22Rv1 (cell line): ENCODE results near the gene MCM3AP.

Experiments used
- ZFX ChIP-seq: fragments of 450-650 bp; IDR thresholded peaks from 2 replicates; pipeline ENCODE4 v1.6.1; 2017; ENCODE audit warnings: antibody characterized with exemption, borderline replicate concordance
- TF ChIP-seq, protein P1 (sequence below): fragments of 450-650 bp; IDR thresholded peaks from 2 replicates; pipeline ENCODE4 v1.5.1; 2017; ENCODE audit warnings: mild to moderate bottlenecking

DNA sequence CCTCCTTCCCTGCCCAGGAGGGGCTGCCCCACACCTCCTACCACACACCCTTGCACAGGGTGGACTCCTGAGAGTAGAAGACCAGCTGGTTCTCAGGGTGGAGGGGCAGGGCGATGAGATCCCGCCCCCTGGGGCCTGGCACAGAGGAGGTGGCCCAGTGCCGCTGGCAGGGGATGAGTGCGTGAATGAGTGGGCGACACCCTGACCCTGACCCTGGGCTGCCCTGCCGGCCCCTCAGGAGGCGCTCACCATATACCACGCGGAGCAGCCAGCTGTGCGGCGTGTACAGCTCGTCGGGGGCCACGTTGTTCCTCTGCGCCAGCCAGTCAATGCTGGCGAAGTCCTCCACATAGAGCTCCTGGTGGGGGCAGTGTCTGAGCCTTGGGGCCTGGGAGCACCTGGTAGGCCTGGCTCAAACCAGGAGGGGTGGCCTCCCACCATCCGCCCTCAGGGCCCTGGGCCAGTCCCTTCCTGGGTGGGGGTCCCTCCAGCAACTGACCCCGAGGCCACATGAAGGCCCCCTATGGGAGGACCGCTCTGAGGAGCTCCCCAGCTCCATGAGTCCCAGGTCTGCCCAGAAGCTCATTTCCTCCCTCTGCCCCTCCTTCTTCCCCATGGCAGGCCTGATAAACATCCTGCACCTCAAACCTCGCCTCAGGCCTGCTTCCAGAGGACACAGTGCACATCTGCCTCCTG, 69.8 kb downstream of the MCM3AP start:
- TF ChIP-seq, protein P1, sequence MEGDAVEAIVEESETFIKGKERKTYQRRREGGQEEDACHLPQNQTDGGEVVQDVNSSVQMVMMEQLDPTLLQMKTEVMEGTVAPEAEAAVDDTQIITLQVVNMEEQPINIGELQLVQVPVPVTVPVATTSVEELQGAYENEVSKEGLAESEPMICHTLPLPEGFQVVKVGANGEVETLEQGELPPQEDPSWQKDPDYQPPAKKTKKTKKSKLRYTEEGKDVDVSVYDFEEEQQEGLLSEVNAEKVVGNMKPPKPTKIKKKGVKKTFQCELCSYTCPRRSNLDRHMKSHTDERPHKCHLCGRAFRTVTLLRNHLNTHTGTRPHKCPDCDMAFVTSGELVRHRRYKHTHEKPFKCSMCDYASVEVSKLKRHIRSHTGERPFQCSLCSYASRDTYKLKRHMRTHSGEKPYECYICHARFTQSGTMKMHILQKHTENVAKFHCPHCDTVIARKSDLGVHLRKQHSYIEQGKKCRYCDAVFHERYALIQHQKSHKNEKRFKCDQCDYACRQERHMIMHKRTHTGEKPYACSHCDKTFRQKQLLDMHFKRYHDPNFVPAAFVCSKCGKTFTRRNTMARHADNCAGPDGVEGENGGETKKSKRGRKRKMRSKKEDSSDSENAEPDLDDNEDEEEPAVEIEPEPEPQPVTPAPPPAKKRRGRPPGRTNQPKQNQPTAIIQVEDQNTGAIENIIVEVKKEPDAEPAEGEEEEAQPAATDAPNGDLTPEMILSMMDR: no peak
- no peak for TF ChIP-seq ZFX
